Caco-2 (cell line): ENCODE results near the gene KIF1A. TPM values are rescaled to one million over a fixed set of nuclear protein-coding genes. Genes with fewer than 3 reads are reported as not detected.

Source experiments
- BruUV-seq: library from RNA; stranded (reverse); fragments of 400-500 nt; replicated peaks from 2 replicates; lab custom pipeline; 2021; lab: Mats Ljungman, UMichigan
- CTCF ChIA-PET: fragments of 300-600 bp; sonication (Branson Sonifier 250); formaldehyde crosslinking; loops from one replicate; lab custom pipeline; 2022; ENCODE audit warnings: antibody characterized with exemption; lab: Charles Lee
- POLR2A ChIA-PET: fragments of 300-600 bp; sonication (Branson Sonifier 250); formaldehyde crosslinking; loops from one replicate; lab custom pipeline; 2022; ENCODE audit warnings: antibody characterized with exemption; lab: Charles Lee
- DNase-seq, 2 experiments: peaks; one replicate each; pipeline versions ENCODE4 v3.0.0 to v3.0.0-alpha.2; 2020 to 2022
- H3K27me3 ChIP-seq: replicated peaks from 2 replicates; pipeline ENCODE4 v1.6.0; 2011; ENCODE audit warnings: low read length; ENCODE audit not compliant: control insufficient read depth, insufficient read depth
- H3K36me3 ChIP-seq: 2 replicates; pipeline ENCODE4 v1.5.1; 2011; ENCODE audit warnings: low read length; ENCODE audit not compliant: control insufficient read depth, insufficient read depth
- H3K4me1 ChIP-seq: fragments of 250-450 bp; sonication (Bioruptor Pico); 2 replicates; pipeline ENCODE4 v1.5.1; 2020; ENCODE audit warnings: mild to moderate bottlenecking
- H3K4me3 ChIP-seq: 2 replicates; pipeline ENCODE4 v1.5.1; 2011; ENCODE audit warnings: low read depth, mild to moderate bottlenecking, control low read depth, low read length
- H3K9me3 ChIP-seq: fragments of 250-450 bp; sonication (Bioruptor Pico); 2 replicates; pipeline ENCODE4 v1.5.1; 2020; ENCODE audit warnings: mild to moderate bottlenecking, moderate library complexity
- H3K27ac Mint-ChIP-seq: one replicate; pipeline ENCODE4 v1.8.0; 2022; ENCODE audit warnings: mixed read lengths; ENCODE audit not compliant: unreplicated experiment
- H3K27me3 Mint-ChIP-seq: one replicate; pipeline ENCODE4 v1.8.0; 2022; ENCODE audit warnings: mixed read lengths; ENCODE audit not compliant: insufficient read depth, unreplicated experiment
- H3K36me3 Mint-ChIP-seq: one replicate; pipeline ENCODE4 v1.8.0; 2022; ENCODE audit warnings: mild to moderate bottlenecking, mixed read lengths; ENCODE audit not compliant: insufficient read depth, unreplicated experiment
- H3K4me1 Mint-ChIP-seq: one replicate; pipeline ENCODE4 v1.8.0; 2022; ENCODE audit warnings: low read depth, mixed read lengths; ENCODE audit not compliant: unreplicated experiment
- H3K4me3 Mint-ChIP-seq: one replicate; pipeline ENCODE4 v1.8.0; 2022; ENCODE audit warnings: mild to moderate bottlenecking, moderate library complexity, mixed read lengths; ENCODE audit not compliant: unreplicated experiment
- H3K9me3 Mint-ChIP-seq: one replicate; pipeline ENCODE4 v1.8.0; 2022; ENCODE audit warnings: mixed read lengths; ENCODE audit not compliant: unreplicated experiment
- CTCF ChIP-seq, 2 experiments: fragments of 200-600 bp in 1 of 2; IDR thresholded peaks; 1 replicate in 1 of 2; 2 replicates in 1 of 2; pipeline versions ENCODE4 v1.5.1 to v1.8.0; 2011 to 2022; ENCODE audit warnings: antibody characterized with exemption in 1 of 2, control low read depth in 1 of 2, inconsistent platforms in 1 of 2, low read depth in 1 of 2, low read length in 1 of 2, mild to moderate bottlenecking in 1 of 2, moderate library complexity in 1 of 2; ENCODE audit not compliant: insufficient read depth in 1 of 2, severe bottlenecking in 1 of 2, unreplicated experiment in 1 of 2
- intact Hi-C: fragments of 100-400 bp; cut with micrococcal nuclease; formaldehyde crosslinking; loops from one replicate; pipeline ENCODE4 v1.10.0; 2022; ENCODE audit not compliant: unreplicated experiment
- total RNA-seq: library from RNA; stranded (reverse); gene quantifications from 2 replicates; pipeline ENCODE4 v1.2.3, GENCODE V29; 2022

The KIF1A gene
- total RNA-seq, 1 experiment from 2014 or later: 33.1 TPM

- Histone ChIP-seq H3K9me3 (no peaks in the 10 kb centered on the region), H3K36me3 (no peaks in the 10 kb centered on the region), H3K4me1 (no peaks in the 10 kb centered on the region), H3K27me3 (no peaks in the 10 kb centered on the region), H3K4me3 (no peak overlapping the region)
- Mint-ChIP-seq H3K27me3 (no peaks in the 10 kb centered on the region), H3K36me3 (no peaks in the 10 kb centered on the region), H3K9me3 (no peaks in the 10 kb centered on the region), H3K4me1 (no peaks in the 10 kb centered on the region), H3K27ac (no peak overlapping the region), H3K4me3 (no peak overlapping the region)
- ChIA-PET CTCF (interaction anchor here (1.0 kb wide), 1 partner anchor 101 kb away, joined by 3 read pairs; no protein-coding TSS in a partner anchor), POLR2A (no interaction called here)
- DNase-seq: no peak
- no TSS peak for BruUV-seq
- intact Hi-C loops: no loop called here
- no peak for TF ChIP-seq CTCF (IDR thresholded peaks at IDR 0.05; ENCODE audit: insufficient read depth in 1 of 2, low read depth in 1 of 2, low read length in 1 of 2, severe bottlenecking in 1 of 2, unreplicated experiment in 1 of 2)
Measured at GRCh38 chr2:240739797-240740196, 80.2 kb downstream of the KIF1A start.

- CTCF ChIA-PET: no interaction called here
- H3K9me3 ChIP-seq: no peaks in the 10 kb centered on the region
- Mint-ChIP-seq H3K36me3 (no peaks in the 10 kb centered on the region), H3K4me3 (no peak overlapping the region), H3K27me3 (no peaks in the 10 kb centered on the region), H3K9me3 (no peaks in the 10 kb centered on the region), H3K4me1 (no peaks in the 10 kb centered on the region), H3K27ac (no peak overlapping the region)
- no TSS peak for BruUV-seq
- no peak for DNase-seq
- H3K36me3 ChIP-seq: no peaks in the 10 kb centered on the region
- H3K4me1 ChIP-seq: no peaks in the 10 kb centered on the region
- no peak for TF ChIP-seq CTCF (IDR thresholded peaks at IDR 0.05; ENCODE audit: insufficient read depth in 1 of 2, low read depth in 1 of 2, low read length in 1 of 2, severe bottlenecking in 1 of 2, unreplicated experiment in 1 of 2)
- no peaks in the 10 kb centered on the region for H3K27me3 ChIP-seq
- H3K4me3 ChIP-seq: no peak overlapping the region
- intact Hi-C loops: no loop called here
- POLR2A ChIA-PET: no interaction called here
Measured at GRCh38 chr2:240737958-240738357, 82.1 kb downstream of the KIF1A start.

DNA sequence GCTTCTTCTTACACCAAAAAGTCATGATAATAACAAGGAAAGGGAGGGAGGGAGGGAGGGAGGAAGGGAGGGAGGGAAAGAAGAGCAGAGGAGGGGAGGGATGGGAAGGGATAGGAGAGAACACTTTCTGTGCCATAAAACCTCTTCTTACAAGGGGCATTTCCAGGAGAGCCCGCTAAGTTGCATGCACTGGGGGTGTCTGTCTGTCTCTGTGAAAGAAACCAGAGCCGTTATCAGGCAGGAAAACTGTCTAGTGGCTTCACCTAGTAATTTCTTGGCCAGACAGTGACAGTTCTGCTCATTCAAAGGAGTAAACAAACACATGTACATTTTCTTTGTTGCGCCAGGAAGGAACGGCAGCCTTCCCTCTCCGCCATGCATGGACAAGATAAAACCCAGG is 82.5 kb downstream of the KIF1A start:
- BruUV-seq: no TSS peak
- no peak for TF ChIP-seq CTCF (IDR thresholded peaks at IDR 0.05; ENCODE audit: insufficient read depth in 1 of 2, low read depth in 1 of 2, low read length in 1 of 2, severe bottlenecking in 1 of 2, unreplicated experiment in 1 of 2)
- Histone ChIP-seq H3K4me1 (no peaks in the 10 kb centered on the region), H3K27me3 (no peaks in the 10 kb centered on the region), H3K4me3 (no peak overlapping the region), H3K9me3 (no peaks in the 10 kb centered on the region), H3K36me3 (no peaks in the 10 kb centered on the region)
- POLR2A ChIA-PET: no interaction called here
- Mint-ChIP-seq H3K27me3 (no peaks in the 10 kb centered on the region), H3K27ac (no peak overlapping the region), H3K4me3 (no peak overlapping the region), H3K9me3 (no peaks in the 10 kb centered on the region), H3K4me1 (no peaks in the 10 kb centered on the region), H3K36me3 (no peaks in the 10 kb centered on the region)
- CTCF ChIA-PET: no interaction called here
- intact Hi-C loops: no loop called here
- DNase-seq: no peak
